GM20431 (cell line): ENCODE results near the gene AQP12B.
"Not testable (repeated sequence)": the region's sequence is repeated elsewhere in the genome, so short reads cannot be mapped to it uniquely, and the experiment has no call there.

ENCODE experiments used
- in situ Hi-C: fragments of 300-500 bp; cut with MseI, MboI; formaldehyde crosslinking; loops from one replicate; pipeline ENCODE4 v1.15.0; 2020; ENCODE audit warnings: low sequenced_read_pairs; ENCODE audit not compliant: unreplicated experiment

The AQP12B gene

GRCh38 chr2:240682431-240683224 is at the start of gene AQP12B:
Gene AQP12B, minus strand, starts transcription at chr2:240682885. Its CDS starts 48 bp downstream, at chr2:240682837.
- in situ Hi-C loops, result not testable (repeated sequence)

- in situ Hi-C loops, result no loop called here
Measured at GRCh38 chr2:240732184-240732583, 49.5 kb upstream of the AQP12B start.

- in situ Hi-C loops, result no loop called here
Measured at GRCh38 chr2:240731178-240731545, 48.5 kb upstream of the AQP12B start.

- in situ Hi-C loops, result no loop called here
Measured at GRCh38 chr2:240730501-240731177, 48.0 kb upstream of the AQP12B start.

GRCh38 chr2:240728827-240729226 is 46.1 kb upstream of the AQP12B start:
- in situ Hi-C loops, result no loop called here

- in situ Hi-C loops, result no loop called here
Measured at GRCh38 chr2:240728361-240728760, 45.7 kb upstream of the AQP12B start.

GRCh38 chr2:240727913-240728312 is 45.2 kb upstream of the AQP12B start:
- in situ Hi-C loops, result no loop called here

- in situ Hi-C loops, result no loop called here
Measured at GRCh38 chr2:240727439-240727838, 44.8 kb upstream of the AQP12B start.

GRCh38 chr2:240726876-240727275 is 44.2 kb upstream of the AQP12B start:
- in situ Hi-C loops, result no loop called here

- in situ Hi-C loops, result no loop called here
Measured at GRCh38 chr2:240725671-240726070, 43.0 kb upstream of the AQP12B start.

- in situ Hi-C loops, result no loop called here
Measured at GRCh38 chr2:240725266-240725665, 42.6 kb upstream of the AQP12B start.

- in situ Hi-C loops, result loop anchor here (25.0 kb wide), 1 partner anchor 212 kb away; no protein-coding TSS in a partner anchor
Measured at GRCh38 chr2:240724431-240724830, 41.7 kb upstream of the AQP12B start.

GRCh38 chr2:240723851-240724250 is 41.2 kb upstream of the AQP12B start:
- in situ Hi-C loops, result loop anchor here (25.0 kb wide), 1 partner anchor 212 kb away; no protein-coding TSS in a partner anchor

GRCh38 chr2:240722796-240723735 is 40.4 kb upstream of the AQP12B start:
- in situ Hi-C loops, result loop anchor here (25.0 kb wide), 1 partner anchor 211 kb away; no protein-coding TSS in a partner anchor

GRCh38 chr2:240722376-240722775 is 39.7 kb upstream of the AQP12B start:
- in situ Hi-C loops, result loop anchor here (25.0 kb wide), 1 partner anchor 210 kb away; no protein-coding TSS in a partner anchor

- in situ Hi-C loops, result loop anchor here (25.0 kb wide), 1 partner anchor 209 kb away; no protein-coding TSS in a partner anchor
Measured at GRCh38 chr2:240721596-240722180, 39.0 kb upstream of the AQP12B start.

- in situ Hi-C loops, result loop anchor here (25.0 kb wide), 1 partner anchor 209 kb away; no protein-coding TSS in a partner anchor
Measured at GRCh38 chr2:240720686-240721595, 38.3 kb upstream of the AQP12B start.

- in situ Hi-C loops, result loop anchor here (25.0 kb wide), 1 partner anchor 208 kb away; no protein-coding TSS in a partner anchor
Measured at GRCh38 chr2:240719676-240720545, 37.2 kb upstream of the AQP12B start.
